ENCODE results near the gene RAB4A.
"Not testable (repeated sequence)": the region's sequence is repeated elsewhere in the genome, so short reads cannot be mapped to it uniquely, and the experiment has no call there.

- not testable (repeated sequence) for TF ChIP-seq CTCF, POLR2A (IDR thresholded peaks at IDR 0.05)
Measured at GRCh38 chr1:229291686-229292085, 20.8 kb downstream of the RAB4A start.

Data from body of pancreas (tissue), 4 donors.